Nephron (organoid): ENCODE measurements around the gene SCGB3A1.

Experiments used
- H3K27ac Mint-ChIP-seq, 3 experiments: 2 replicates each; pipeline ENCODE4 v1.8.0; 2020; ENCODE audit warnings: mixed read lengths in 3 of 3, mild to moderate bottlenecking in 2 of 3, moderate library complexity in 1 of 3
- H3K27me3 Mint-ChIP-seq: 2 replicates; pipeline ENCODE4 v1.8.0; 2021; ENCODE audit warnings: low read depth, mild to moderate bottlenecking, moderate library complexity, mixed read lengths
- H3K36me3 Mint-ChIP-seq: 2 replicates; pipeline ENCODE4 v1.8.0; 2020; ENCODE audit warnings: low read depth, mixed read lengths
- H3K4me1 Mint-ChIP-seq: 2 replicates; pipeline ENCODE4 v1.8.0; 2020; ENCODE audit warnings: mixed read lengths
- H3K4me3 Mint-ChIP-seq, 3 experiments: 2 replicates each; pipeline ENCODE4 v1.8.0; 2020; ENCODE audit warnings: mild to moderate bottlenecking in 3 of 3, mixed read lengths in 3 of 3, moderate library complexity in 2 of 3
- H3K9me3 Mint-ChIP-seq: 2 replicates; pipeline ENCODE4 v1.8.0; 2020; ENCODE audit warnings: mixed read lengths
- TF ChIP-seq, protein P1 (sequence below), 3 experiments: fragments of 200-600 bp; sonication (generic); IDR thresholded peaks; one replicate each; pipeline ENCODE4 v1.5.0; 2021; ENCODE audit warnings: antibody characterized with exemption in 3 of 3; ENCODE audit not compliant: unreplicated experiment in 3 of 3

Gene SCGB3A1

DNA sequence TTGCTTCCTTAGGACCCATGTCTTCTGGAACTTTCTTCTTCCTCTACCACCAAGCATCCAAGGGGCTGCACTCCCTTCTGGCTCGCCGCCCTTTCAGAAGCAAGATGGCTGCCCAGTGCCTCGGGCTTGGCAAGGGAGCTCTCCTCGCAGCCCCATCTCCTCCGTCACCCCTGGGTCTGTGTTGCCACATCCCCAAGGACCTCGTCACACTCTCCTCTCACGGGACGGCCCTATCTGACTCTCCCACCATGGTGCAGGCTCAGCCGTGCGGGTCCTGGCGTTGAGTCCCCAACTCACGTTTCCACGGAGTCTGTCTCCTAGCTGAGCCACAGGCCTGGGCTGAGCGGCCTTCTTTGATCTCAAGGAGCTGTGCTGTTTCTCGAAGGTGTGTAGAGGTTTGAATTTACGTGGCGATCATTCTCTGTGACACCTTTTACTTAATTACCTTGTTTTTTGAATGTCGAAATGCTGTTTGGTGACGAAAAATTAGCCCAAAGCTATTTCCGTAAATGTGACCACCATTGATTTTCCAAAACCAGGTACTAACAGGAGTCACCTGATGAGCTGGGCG lies 15.0 kb upstream of the SCGB3A1 start:
- Mint-ChIP-seq H3K36me3 (no peaks in the 10 kb centered on the region), H3K9me3 (no peaks in the 10 kb centered on the region), H3K27ac (no peak overlapping the region), H3K4me3 (no peak overlapping the region), H3K27me3 (peaks cover 8% of the 10 kb centered on the region), H3K4me1 (no peaks in the 10 kb centered on the region)
- TF ChIP-seq, protein P1, sequence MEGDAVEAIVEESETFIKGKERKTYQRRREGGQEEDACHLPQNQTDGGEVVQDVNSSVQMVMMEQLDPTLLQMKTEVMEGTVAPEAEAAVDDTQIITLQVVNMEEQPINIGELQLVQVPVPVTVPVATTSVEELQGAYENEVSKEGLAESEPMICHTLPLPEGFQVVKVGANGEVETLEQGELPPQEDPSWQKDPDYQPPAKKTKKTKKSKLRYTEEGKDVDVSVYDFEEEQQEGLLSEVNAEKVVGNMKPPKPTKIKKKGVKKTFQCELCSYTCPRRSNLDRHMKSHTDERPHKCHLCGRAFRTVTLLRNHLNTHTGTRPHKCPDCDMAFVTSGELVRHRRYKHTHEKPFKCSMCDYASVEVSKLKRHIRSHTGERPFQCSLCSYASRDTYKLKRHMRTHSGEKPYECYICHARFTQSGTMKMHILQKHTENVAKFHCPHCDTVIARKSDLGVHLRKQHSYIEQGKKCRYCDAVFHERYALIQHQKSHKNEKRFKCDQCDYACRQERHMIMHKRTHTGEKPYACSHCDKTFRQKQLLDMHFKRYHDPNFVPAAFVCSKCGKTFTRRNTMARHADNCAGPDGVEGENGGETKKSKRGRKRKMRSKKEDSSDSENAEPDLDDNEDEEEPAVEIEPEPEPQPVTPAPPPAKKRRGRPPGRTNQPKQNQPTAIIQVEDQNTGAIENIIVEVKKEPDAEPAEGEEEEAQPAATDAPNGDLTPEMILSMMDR (IDR thresholded peaks at IDR 0.05; ENCODE audit: unreplicated experiment in 3 of 3): no peak

GRCh38 chr5:180605554-180606214 lies 14.4 kb upstream of the SCGB3A1 start:
- H3K9me3 Mint-ChIP-seq: no peaks in the 10 kb centered on the region
- H3K4me3 Mint-ChIP-seq: no peak overlapping the region
- TF ChIP-seq, protein P1 (IDR thresholded peaks at IDR 0.05; ENCODE audit: unreplicated experiment in 3 of 3): peak; percentile 61 to 66 (median 62)
- no peaks in the 10 kb centered on the region for H3K4me1 Mint-ChIP-seq
- H3K36me3 Mint-ChIP-seq: no peaks in the 10 kb centered on the region
- peaks cover 8% of the 10 kb centered on the region for H3K27me3 Mint-ChIP-seq
- H3K27ac Mint-ChIP-seq: no peak overlapping the region

- Mint-ChIP-seq H3K4me3 (no peak overlapping the region), H3K4me1 (no peaks in the 10 kb centered on the region), H3K9me3 (no peaks in the 10 kb centered on the region), H3K36me3 (no peaks in the 10 kb centered on the region), H3K27me3 (peaks cover 8% of the 10 kb centered on the region), H3K27ac (no peak overlapping the region)
- TF ChIP-seq, protein P1 (IDR thresholded peaks at IDR 0.05; ENCODE audit: unreplicated experiment in 3 of 3): no peak
Measured at GRCh38 chr5:180604271-180604670, 13.0 kb upstream of the SCGB3A1 start.

GRCh38 chr5:180603076-180603594 lies 11.8 kb upstream of the SCGB3A1 start:
- TF ChIP-seq, protein P1 (IDR thresholded peaks at IDR 0.05; ENCODE audit: unreplicated experiment in 3 of 3): no peak
- H3K4me1 Mint-ChIP-seq: no peaks in the 10 kb centered on the region
- H3K27ac Mint-ChIP-seq: no peak overlapping the region
- H3K9me3 Mint-ChIP-seq: no peaks in the 10 kb centered on the region
- H3K36me3 Mint-ChIP-seq: no peaks in the 10 kb centered on the region
- H3K4me3 Mint-ChIP-seq: no peak overlapping the region
- H3K27me3 Mint-ChIP-seq: peaks cover 8% of the 10 kb centered on the region

DNA sequence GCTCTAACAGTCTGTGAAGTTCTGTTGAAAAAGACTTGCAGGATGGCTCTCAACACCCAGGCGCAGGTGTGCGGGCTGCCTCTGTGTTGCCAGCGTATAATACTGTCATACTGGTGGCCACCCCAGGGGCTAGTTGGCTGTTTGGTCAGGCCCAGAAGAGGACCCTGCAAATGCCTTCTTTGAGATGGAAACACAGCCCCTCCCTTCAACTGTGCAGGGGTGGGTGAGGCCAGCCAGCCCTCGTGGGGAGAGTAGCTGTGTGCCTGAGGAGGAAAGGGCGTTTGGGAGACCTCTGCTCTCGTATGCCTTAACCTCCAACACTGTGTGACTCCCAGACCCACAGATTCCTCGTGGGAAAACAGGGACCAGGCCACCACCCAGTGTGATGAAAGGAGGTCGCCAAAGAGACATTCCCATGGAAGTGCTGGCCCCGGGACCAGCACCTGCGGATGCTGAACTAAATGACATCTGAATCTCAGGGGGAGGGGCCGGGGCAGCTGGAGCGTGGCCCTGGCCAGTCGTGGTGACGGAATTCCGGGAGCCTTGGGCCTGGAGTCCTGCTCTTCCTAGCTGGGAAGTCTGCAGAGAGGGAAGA lies 11.3 kb upstream of the SCGB3A1 start:
- no peaks in the 10 kb centered on the region for H3K9me3 Mint-ChIP-seq
- H3K27me3 Mint-ChIP-seq: peaks cover 8% of the 10 kb centered on the region
- H3K36me3 Mint-ChIP-seq: no peaks in the 10 kb centered on the region
- TF ChIP-seq, protein P1 (IDR thresholded peaks at IDR 0.05; ENCODE audit: unreplicated experiment in 3 of 3): no peak
- no peak overlapping the region for H3K27ac Mint-ChIP-seq
- H3K4me3 Mint-ChIP-seq: no peak overlapping the region
- H3K4me1 Mint-ChIP-seq: no peaks in the 10 kb centered on the region
